HG02870 (cell line): ENCODE results near the gene RAB5IF.
"Not testable (repeated sequence)": the region's sequence is repeated elsewhere in the genome, so short reads cannot be mapped to it uniquely, and the experiment has no call there.

ENCODE experiments used
- ATAC-seq: cut with Tn5 transposase; IDR thresholded peaks from one replicate; pipeline ENCODE4 v1.9.1; 2021; ENCODE audit warnings: mild to moderate bottlenecking, moderate library complexity; ENCODE audit not compliant: unreplicated experiment

The RAB5IF gene

DNA sequence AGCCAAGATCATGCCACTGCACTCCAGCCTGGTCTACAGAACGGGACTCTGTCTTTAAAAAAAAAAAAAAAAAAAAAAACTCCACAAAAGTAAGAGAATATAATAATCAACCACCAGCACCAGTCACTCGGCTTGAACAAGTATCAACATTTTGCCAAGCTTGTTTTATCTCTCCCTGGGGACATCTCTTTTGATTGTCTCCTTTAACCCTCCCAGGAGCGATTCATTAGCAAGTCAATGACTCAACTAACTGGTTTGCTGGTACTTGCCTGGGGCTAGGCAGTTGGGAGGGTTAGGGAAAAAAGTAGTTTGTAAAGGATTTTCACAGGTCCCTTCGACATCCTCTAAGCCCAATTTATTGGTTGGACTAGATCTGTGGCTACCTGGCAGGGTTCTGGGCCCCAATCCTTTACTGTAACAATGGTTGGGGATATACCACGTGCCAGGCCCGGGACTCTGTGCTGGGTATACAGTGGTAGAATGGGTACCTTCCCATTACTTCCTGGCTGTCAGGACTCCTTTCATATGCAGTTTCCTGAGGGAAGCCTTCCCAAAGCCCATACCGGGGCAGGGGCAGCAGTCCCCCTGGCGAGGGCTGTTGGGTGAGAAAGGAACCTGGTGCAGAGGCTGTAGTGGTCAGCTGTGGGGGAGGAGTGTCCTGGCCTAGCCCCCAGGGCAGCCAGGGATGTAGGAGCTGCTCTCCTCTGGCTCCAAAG lies 20.0 kb upstream of the RAB5IF start:
- no peak for ATAC-seq

DNA sequence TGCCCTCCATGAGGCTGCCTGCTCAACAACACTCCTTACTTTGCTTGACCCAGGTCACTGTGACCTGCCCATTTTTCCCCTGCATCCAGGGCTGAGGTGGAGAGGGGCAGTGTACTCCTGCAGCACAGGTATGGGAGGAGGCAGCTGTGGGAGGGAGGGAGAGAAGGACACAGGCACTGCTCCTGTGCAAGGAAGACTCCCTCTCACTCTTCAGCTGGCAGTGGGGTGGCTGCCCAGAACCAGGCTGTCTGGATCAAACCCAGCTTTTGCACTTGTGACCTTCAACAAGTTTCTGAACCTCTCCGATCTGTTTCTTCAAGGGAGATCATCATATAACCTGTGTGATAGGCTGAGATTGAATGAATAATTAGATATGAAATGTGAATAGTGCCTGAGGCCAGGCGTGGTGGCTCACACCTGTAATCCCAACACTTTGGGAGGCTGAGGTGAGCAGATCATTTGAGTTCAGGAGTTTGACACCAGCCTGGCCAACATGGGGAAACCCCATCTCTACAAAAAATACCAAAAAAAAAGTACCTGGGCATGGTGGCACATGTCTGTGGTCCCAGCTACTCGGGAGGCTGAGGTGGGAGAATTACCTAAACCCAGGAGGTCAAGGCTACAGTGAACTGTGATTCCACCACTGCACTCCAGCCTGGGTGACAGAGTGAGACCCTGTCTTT lies 18.1 kb upstream of the RAB5IF start:
- no peak for ATAC-seq

DNA sequence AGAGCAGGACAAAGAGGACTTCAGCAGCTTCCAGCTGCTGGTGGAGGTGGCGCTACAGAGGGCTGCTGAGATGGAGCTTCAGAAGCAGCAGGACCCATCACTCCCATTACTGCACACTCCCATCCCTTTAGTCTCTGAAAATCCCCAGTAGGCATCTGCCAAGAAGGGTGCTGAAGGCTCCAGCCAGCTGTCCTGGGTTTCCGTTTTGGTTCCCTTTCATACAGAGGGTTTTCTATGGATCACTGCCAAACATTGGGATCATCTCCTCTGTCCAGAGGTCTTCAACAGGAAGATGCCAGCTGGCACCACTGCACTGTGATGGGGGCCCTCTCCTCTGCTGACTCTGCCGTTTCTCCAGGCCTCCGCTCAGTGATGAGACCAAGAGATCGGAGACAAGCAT lies 14.3 kb upstream of the RAB5IF start:
- no peak for ATAC-seq

DNA sequence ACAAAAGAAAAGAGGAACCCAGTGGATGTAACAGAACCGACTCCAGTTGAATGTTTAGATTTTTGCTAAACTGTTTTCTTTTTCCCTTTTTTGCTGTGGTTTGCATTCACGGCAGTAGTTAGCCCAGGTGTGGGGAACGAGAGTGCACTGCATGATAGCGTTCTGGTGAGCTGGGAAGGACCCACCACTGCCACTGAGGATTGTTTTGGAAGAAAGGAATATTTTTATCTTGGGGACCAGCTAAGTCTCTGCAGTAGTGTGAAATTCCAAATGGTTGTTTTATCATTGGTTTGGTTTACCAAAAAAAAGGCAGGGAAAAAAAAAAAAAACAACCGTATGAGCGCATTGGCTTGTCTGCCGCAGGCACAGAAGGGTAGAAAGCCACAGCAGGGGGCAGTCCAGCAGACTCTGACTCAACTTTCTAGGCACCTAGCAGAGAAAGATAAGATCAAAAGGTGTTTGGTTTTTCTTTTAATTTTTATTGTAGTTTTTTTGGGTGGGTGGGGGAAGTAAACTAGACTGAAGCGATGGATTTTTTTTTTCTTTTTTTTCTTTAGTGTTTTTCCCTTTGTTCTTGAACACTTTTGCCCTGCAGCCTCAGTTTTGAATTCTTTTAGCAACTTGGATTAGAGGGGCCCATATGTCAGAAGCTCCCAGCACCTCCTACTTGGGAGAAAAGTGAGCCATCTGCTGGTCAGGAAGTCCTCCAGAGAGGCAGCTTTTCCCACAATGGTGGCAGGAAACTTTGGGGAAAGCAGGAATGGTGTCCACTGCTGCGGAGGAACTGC lies 13.5 kb upstream of the RAB5IF start:
- ATAC-seq: no peak

DNA sequence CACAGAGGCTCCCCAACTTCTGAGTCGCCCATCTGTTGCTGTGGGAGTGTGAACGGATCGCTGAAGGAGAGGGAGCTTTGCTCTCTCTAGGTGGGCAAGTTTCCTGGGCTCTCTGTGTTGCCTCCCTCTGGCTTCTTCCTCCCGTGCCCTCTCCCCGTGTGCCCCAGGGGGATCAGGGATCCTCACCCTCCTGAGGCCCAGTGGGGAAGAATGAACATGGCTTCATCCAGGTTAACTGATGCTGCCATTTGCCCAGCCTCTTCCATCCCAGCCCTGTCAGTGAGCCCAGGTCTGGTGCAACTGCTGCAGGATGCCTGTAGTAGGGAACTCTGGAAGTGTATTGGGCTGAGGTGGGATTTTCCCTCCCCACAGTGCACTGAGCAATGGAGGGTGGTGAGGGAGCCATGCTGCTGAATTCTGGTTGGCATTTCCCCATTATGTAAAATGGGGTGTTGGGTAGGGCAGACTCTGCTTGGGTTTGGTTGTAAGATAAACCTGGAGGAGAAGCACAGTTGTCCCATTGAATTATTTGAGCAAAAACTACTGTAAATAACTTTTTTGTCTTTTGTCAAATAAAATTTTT lies 12.1 kb upstream of the RAB5IF start:
- no peak for ATAC-seq

DNA sequence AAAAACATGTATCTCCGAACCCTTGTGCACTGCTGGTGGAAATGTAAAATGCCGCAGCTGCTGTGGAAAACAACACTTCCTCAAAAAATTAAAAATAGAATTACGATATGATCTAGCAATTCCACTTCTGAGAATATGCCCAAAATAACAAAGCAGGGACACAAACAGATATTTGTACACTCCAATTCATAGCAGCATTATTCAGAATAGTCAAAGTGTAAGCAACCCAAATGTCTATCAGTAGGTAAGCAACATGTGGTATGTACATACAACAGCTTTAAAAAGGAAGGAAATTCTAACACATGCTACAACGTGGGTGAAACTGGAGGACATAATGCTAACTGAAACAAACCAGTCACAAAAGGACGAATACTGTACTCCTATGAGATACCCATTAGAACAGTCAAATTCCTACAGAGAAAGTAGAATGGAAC lies 5.7 kb upstream of the RAB5IF start:
- no peak for ATAC-seq

DNA sequence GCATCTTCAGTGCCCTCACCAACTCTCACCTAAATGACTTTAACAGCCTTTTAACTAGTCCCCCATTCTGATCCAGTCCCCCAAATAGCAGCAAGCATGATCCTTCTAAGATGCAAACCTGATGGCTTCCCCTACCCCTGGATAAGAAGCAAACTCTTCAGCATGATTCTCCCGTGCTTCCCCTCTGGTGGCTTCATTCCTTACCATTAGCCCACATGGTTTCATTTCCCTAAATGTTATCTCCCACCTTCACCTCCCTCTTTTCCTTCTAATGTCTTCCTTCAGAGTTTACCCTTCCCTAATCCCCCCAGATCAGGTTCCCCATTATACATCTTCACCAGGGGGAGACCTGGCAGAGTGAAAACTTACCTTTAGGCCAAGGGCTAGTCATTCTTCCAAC lies 4.0 kb upstream of the RAB5IF start:
- ATAC-seq: no peak

DNA sequence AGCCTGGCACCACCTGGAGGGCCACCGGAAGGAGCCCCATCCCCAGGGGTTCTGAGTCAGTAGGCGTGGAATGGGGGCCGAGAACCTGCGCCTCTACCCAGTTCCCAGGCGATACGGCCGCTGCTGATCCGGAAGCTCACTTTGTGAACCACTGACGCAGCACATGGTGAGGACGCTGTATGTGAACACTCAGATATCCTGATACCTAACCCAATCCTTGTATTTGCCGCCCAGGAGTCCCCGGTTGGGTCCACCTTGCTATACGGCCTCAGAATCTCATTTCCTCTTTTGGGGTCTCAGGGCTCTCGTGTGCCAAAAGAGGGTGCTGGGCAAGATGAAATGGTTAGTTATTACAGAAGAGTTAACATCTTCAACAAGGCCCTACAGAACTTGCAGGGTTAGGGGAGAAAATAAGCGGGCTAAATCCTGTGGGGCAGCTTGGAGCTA lies 604 bp upstream of the RAB5IF start:
- ATAC-seq: peak; percentile 33

DNA sequence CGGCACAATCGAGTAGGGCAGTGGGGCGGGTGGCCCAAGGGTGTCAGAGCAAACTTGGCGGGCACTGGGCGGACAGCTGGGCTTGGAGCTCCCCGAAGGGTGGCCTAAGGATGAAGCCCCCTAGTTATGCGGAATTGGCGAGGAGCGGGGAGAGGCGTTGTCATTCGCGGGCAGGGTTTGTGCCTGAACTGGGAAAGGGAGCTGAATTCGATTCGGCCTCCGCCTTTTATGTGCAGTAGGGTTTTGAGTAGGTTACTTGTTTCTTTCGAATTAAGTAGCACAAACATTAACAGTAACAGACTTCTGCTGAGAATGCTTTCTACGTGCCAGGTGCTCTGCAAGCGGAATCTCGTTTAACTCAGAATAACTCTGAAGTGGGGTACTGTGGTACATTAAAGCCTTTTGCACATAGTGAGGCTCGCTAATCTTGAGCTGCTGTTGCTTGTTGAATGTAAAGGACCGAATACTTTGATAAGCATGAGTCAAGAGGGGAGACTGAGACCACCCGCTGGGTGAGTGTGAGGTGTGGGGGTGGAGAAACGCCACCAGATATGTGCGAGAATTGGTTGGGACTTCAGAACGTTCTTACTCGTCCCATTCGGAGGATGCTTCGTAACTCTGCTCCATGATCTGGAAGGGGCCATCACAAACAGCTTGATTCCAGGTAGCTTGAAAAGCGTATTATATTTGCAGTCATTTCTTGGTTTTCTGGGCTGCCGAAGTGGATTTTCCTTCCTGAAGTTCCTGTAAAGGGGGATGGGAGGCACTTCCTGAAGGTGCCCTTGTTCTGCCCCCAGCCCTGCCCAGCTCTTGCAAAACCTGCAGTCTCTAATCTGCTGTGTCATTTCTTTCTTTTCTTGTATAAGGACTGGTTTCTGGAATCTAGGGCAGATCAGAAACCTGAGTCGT lies 833 bp downstream of the RAB5IF start:
- no peak for ATAC-seq

DNA sequence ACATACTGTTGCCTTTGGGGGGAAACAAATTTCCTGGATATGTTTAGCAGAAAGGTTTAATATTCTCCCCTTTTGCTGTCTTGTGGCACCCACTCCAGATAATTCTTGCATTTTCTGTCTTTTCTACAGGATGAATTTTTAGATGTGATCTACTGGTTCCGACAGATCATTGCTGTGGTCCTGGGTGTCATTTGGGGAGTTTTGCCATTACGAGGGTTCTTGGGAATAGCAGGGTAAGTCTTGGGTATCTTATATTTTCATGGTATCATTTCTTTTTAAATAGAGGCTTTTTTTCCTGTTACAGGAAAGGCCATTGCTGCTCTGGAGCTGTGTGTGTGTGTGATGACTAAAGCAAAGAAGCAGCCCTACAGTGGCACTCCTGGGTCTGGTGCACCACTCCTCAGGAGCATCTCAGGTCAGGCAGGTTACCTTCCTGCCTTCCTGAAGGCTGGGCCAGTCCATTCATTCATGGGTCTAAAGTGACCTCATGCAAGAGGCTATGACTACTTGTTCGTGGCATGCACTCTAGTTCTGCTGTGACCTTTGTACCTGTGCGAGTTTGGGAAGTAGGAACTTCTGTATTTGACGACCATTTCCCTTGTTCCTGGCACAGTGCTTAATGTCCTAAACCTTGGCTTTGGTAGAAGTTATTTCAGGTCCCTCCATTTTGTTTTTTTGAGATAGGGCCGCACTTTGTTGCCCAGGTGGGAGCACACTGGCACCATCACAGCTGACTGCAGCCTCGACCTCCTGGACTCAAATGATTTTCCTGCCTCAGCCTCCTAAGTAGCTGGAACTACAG lies 2.2 kb downstream of the RAB5IF start:
- ATAC-seq: no peak

DNA sequence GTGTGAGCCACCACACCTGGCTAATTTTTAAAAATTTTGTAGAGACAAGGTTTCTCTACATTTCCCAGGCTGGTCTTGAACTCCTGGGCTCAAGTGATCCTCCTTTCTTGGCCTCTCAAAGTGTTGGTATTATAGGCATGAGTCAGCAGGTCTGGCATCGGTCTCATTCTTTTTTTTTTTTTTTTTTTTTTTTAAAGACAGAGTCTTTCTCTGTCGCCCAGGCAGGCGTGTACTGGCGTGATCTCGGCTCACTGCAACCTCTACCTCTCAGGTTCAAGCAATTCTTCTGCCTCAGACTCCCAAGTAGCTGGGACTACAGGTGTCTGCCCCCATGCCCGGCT lies 2.8 kb downstream of the RAB5IF start:
- not testable (repeated sequence) for ATAC-seq

DNA sequence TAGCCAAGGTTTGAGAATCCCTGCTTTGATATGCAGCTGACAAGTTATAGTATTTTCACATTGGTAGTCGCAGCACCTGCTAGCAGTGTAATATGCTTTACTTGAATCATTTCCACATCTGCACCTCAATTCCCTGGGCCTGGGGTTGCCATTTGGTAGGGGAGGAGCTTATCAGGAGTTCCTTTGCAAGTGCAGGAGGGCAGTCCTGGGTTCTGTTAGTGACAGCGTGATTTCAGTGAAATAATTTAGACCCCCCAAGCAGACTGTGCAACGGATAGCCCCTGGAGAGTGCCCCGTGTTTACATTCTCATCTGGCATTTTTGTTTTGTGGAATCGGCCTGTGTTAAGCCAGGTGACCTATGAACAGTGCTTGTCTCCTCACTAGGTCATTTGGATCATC lies 6.0 kb downstream of the RAB5IF start:
- ATAC-seq: no peak

DNA sequence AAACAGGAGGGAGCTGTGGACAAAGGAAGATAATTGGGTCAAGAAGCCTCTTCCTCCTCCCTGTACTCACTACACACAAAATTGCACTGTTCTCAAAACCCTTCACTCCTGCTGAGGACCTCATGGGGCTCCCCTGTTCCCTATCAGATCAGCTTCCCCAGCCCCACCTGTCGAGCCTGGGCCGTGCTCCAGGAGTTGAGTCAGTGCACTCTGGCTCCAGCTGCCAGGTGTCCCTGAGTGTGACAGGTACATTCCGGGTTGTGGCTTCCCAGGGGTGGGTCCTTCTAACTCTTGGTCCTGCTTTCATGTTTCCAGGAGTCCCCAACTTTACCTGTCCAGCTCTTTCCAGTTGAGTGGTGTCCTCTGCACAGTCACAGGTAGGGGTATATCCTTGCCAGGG lies 8.4 kb downstream of the RAB5IF start:
- ATAC-seq: no peak

DNA sequence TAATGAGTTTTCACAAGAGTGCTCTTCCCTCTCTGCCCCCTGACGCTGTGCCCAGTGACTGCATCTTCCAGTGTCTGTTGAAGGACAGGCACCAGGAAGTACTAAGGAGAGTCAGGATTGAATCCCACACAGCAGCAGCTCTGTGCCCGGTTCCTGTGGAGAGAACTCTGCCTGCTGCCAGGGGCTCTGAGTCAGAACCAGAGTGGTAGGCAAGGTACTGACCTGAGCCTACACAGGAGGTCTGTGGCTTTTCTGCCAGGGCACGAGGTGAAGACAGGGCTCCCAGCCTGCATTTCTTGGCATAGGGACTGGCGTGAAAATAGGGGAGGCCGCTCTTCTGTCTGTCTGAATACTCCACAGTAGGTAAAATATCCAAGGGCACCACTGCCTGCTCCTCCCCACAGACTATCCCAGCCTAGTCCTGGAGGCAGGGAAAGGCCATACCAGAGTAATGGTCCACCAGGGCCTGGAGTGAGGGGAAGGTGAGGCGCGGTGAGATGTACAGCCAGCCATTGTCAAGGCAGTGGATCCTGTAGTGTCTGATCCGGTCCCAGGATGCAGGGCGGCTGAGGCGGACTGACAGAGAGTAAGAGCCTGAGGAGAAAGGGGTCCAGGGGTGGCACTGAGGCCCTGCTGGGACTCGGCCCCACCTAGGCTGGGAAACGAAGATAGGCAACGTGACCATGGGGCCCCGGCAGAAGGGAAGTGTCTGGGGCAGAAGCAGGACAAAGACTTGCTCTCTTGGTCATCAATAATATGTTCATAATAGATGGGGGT lies 9.4 kb downstream of the RAB5IF start:
- no peak for ATAC-seq

DNA sequence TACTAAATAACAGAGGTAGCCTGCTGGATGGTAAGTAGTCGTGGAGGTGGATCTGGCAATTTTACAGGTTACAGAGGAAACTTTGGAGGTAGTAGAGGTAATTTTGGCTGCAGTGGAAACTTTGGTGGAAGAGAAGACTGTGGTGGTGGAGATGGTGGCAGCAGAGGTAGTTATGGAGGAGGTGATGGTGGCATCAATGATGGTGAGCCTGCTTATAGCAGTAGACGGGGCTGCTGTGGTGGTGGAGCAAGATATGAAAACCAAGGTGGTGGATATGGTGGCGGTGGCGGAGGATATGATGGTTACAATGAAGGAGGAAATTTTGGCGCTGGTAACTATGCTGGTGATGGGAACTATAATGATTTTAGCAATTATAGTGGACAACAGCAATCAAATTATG lies 15.3 kb downstream of the RAB5IF start:
- ATAC-seq: no peak

DNA sequence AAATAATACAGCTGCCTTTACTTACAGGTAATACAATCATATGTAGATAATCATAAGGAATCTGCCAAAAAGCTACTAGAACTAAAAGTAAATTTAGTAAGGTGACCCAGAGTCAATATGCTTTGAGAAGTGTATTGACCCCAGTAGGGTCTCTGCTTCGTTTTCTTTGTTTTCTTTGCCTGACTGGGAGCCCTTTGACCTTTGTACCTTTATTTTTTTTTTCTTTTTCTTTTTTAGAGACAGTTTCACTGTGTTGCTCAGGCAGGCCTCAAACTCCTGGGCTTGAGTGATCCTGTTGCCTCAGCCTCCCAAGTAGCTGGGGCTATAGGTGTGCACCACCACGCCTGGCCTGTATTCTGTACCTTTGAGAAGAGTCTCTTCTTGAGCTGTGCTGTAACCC lies 17.9 kb downstream of the RAB5IF start:
- ATAC-seq: no peak

DNA sequence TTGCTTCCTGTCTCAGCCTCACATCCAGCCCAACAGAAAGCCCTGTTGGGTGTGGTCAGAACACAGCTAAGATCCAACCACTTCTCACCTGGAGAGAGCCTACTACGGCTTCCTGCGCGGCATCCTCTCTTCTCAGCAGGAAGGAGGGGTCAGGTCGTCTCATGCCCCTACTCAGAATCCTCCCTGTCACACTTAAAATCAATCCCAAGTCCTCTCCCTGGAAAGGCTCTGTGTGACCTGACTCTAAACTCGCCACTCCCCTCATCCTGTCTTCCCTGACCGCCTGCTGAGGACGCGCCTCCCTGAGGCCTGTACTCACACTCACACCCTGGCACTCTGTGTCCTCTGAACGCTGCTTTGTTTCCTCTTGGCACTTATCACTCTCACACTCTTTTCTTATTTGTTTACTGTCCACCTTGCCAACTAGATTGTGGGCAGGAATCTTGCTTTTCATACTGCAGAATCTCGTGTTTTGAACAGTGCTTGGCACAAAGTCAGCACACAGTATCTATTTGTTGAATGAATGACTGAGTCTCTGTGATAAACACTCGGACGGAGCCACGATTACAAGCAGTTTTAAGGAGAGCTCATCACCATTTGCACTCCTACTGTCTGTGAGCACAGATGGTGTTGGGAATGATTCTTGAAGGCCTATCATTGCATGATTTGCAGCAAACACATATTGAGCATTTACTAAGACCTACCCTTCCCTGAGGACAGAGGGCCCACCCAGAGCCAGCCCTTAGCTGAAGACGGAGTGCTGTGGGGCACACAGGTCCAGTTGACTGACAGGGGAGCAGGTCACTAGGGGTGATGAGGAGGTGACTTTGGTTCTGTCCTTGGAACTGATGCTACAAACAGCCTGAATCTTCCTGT lies 18.7 kb downstream of the RAB5IF start:
- no peak for ATAC-seq

DNA sequence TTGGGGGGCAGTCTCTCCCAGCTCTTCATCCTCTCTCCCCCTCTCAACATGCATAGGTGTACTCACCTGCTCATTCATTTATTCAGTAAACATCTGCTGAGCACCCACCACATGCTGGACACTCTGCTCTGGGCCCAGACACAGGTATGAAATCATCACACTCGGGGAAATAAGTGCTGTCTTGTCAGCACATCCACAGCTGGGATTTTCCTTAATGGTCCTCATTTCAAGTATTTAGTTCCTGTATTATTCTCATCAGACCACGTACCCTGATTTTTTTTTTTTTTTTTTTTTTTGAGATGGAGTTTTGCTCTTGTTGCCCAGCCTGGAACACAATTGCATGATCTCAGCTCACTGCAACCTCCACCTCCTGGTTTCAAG lies 19.4 kb downstream of the RAB5IF start:
- no peak for ATAC-seq
